ENCODE data around the gene TMUB1.

Gene TMUB1

DNA sequence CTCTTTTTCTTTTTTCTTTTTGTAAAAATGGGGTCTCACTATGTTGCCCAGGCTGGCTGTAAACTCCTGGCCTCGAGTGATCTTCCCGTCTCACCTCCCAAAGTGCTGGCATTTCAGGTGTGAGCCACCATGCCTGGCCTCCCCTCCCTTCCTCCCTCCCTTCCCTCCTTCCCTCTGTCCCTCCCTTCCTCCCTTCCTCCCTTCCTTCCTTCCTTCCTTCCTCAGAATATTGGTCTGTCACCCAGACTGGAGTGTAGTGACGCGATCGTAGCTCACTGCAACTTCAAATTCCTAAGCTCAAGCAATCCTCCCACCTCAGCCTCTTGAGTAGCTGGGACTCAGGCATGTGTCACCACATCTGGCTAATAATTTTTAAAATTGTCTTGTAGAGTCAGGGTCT, 11.4 kb upstream of the TMUB1 start:
- FAIRE-seq, result no peak
- DNase-seq (ENCODE audit: insufficient read length, low spot score), result no peak
- no peak for TF ChIP-seq TAF1 (IDR thresholded peaks at IDR 0.05; ENCODE audit: low read depth, low read length)
- no peak for TF ChIP-seq PAX5 (IDR thresholded peaks at IDR 0.05; ENCODE audit: insufficient read depth, low read length, severe bottlenecking)
- TF ChIP-seq POLR2A (IDR thresholded peaks at IDR 0.05; ENCODE audit: low read depth, low read length), result no peak
- no peak for TF ChIP-seq POLR2AphosphoS5 (IDR thresholded peaks at IDR 0.05; ENCODE audit: low read depth, low read length)
- TF ChIP-seq SPI1 (IDR thresholded peaks at IDR 0.05; ENCODE audit: low read depth, low read length), result no peak
- no peak for TF ChIP-seq POU2F2 (IDR thresholded peaks at IDR 0.05; ENCODE audit: low read depth, low read length)

DNA sequence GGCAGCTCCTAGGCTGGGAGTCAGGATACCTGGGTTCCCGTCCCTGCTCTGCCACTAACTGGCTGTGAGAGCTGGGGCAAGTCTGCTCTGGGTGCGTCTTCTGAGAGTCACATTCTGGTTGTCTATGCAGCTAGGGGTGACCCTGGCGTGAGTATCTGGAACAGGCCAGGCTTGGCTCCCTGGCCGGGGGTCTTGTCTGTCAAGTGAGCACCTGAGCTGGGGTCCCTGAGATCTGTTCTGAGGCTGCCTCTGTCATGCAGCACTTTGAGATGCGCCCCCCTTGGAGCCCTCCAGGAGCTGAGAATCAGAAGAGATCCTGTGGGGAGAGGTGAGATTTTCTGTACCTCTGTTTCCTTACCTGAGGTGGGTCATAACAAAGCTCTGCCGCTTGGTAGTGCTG, 10.5 kb upstream of the TMUB1 start:
- TF ChIP-seq SPI1 (IDR thresholded peaks at IDR 0.05; ENCODE audit: low read depth, low read length) (no peak), POU2F2 (IDR thresholded peaks at IDR 0.05; ENCODE audit: low read depth, low read length) (no peak)
- FAIRE-seq (no peak), DNase-seq (ENCODE audit: insufficient read length, low spot score) (no peak)

DNA sequence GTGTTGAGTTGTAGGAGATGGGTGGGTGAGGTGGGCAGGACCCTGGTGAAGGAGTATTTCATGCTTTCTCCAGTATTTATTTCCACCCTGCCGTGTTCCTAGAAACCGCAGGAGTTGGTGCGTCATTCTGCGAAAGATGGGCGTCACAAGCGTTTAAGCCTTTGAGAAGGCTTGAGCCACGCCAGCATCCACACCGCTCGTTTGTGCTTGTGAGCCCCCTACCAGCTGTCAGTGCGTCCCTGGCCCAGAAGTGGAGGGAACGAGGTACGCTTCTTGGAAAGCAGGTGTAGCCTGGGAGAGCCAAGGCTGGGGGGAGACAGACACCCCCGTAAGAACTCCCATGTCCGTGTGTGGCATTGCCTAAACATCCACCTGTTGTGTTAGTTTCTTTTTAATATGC, 8.7 kb upstream of the TMUB1 start:
- no peak for TF ChIP-seq POU2F2 (IDR thresholded peaks at IDR 0.05; ENCODE audit: low read depth, low read length)
- no peak for TF ChIP-seq POLR2AphosphoS5 (IDR thresholded peaks at IDR 0.05; ENCODE audit: low read depth, low read length)
- no peak for TF ChIP-seq TAF1 (IDR thresholded peaks at IDR 0.05; ENCODE audit: low read depth, low read length)
- TF ChIP-seq POLR2A (IDR thresholded peaks at IDR 0.05; ENCODE audit: low read depth, low read length), result no peak
- TF ChIP-seq PAX5 (IDR thresholded peaks at IDR 0.05; ENCODE audit: insufficient read depth, low read length, severe bottlenecking), result no peak
- TF ChIP-seq SPI1 (IDR thresholded peaks at IDR 0.05; ENCODE audit: low read depth, low read length), result no peak
- FAIRE-seq (no peak), DNase-seq (ENCODE audit: insufficient read length, low spot score) (no peak)

DNA sequence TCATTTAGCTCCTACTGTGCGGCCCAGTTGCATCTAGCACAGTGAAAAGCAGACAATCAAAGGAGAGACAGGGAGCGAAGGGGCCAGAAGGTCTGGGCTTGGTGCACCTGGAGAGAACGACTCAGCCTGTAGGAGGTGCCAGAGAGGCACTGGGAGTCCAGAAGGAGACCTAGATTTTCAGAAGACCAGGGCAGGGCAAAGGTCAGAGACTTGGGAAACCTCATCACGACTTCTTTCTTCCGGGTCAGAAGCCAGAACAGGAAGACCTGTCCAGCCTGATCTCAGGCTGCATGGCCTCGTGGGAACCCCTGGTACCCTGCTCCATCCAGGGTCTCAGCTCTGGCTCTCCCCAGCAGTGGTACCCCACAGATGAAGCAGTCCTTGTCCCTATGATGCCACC, 8.1 kb upstream of the TMUB1 start:
- DNase-seq (ENCODE audit: insufficient read length, low spot score) (no peak), FAIRE-seq (no peak)

DNA sequence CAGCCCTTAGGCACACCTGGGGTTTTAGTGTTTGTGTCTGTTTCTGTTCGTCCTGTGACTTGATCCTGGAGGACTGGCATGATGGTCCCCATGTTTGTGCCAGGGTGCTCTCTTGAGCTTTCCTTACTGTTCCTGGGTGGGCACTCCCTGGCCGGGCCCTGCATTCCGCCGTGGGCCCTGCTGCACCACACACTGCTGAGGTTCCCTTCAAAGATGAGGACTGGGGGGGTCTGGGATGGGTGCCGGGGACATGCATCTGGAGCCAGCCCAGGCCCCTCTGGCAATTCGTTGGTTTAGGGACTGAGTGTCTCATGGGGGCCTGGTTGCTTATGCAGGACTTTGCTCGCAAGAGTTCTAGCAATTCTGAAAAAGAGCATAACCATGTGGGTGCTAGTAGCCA, 7.7 kb upstream of the TMUB1 start:
- TF ChIP-seq POLR2AphosphoS5 (IDR thresholded peaks at IDR 0.05; ENCODE audit: low read depth, low read length) (no peak), TAF1 (IDR thresholded peaks at IDR 0.05; ENCODE audit: low read depth, low read length) (no peak), POU2F2 (IDR thresholded peaks at IDR 0.05; ENCODE audit: low read depth, low read length) (no peak), SPI1 (IDR thresholded peaks at IDR 0.05; ENCODE audit: low read depth, low read length) (no peak), POLR2A (IDR thresholded peaks at IDR 0.05; ENCODE audit: low read depth, low read length) (no peak), PAX5 (IDR thresholded peaks at IDR 0.05; ENCODE audit: insufficient read depth, low read length, severe bottlenecking) (no peak)
- FAIRE-seq (no peak), DNase-seq (ENCODE audit: insufficient read length, low spot score) (no peak)

More for the DNA sequence above, 8.1 kb upstream of the TMUB1 start:
- TF ChIP-seq POLR2AphosphoS5 (IDR thresholded peaks at IDR 0.05; ENCODE audit: low read depth, low read length) (no peak), SPI1 (IDR thresholded peaks at IDR 0.05; ENCODE audit: low read depth, low read length) (no peak), POU2F2 (IDR thresholded peaks at IDR 0.05; ENCODE audit: low read depth, low read length) (no peak), TAF1 (IDR thresholded peaks at IDR 0.05; ENCODE audit: low read depth, low read length) (no peak), POLR2A (IDR thresholded peaks at IDR 0.05; ENCODE audit: low read depth, low read length) (no peak)

DNA sequence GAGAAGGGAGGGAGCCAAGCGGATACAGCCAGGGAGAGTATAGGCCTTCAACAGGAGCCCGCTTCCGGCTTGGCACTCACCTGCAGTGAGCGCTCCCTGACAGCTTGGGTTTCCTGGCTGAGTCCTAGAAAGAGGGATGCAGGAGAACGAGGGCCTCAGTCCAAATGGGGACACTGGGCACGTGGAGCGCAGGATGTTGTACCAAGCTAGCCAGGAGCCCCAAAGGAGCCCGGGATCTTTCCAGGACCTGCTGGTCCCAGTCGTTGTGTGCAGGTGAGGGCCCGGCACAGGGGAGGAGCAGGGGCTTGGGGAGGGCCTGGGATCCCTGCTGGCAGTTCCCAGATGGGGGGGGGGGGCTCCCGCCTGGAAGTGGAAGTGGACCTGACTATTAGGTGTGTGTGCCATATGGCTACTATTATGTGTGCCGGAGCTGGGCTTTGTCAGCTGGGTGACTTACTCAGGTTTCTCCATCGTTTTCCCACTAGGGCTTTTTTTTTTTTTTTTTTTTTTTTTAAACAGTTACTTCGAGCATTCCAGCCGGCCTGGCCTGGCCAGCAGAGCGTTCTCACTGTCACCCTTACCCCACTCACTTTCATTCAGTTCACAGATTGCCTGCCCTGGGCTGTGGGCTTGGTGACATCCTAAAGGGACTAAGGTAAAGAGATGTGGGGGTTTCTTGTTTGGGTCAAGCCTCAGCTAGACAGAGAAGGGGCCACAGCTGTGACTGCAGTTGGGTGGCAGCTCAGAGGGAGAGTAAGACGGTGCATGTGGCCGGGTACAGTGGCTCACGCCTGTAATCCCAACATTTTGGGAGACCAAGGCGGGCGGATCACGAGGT, 6.8 kb upstream of the TMUB1 start:
- DNase-seq (ENCODE audit: insufficient read length, low spot score) (no peak), FAIRE-seq (no peak)
- no peak for TF ChIP-seq TAF1 (IDR thresholded peaks at IDR 0.05; ENCODE audit: low read depth, low read length)
- TF ChIP-seq POU2F2 (IDR thresholded peaks at IDR 0.05; ENCODE audit: low read depth, low read length), result no peak
- no peak for TF ChIP-seq PAX5 (IDR thresholded peaks at IDR 0.05; ENCODE audit: insufficient read depth, low read length, severe bottlenecking)
- no peak for TF ChIP-seq SPI1 (IDR thresholded peaks at IDR 0.05; ENCODE audit: low read depth, low read length)
- no peak for TF ChIP-seq POLR2AphosphoS5 (IDR thresholded peaks at IDR 0.05; ENCODE audit: low read depth, low read length)
- no peak for TF ChIP-seq POLR2A (IDR thresholded peaks at IDR 0.05; ENCODE audit: low read depth, low read length)

DNA sequence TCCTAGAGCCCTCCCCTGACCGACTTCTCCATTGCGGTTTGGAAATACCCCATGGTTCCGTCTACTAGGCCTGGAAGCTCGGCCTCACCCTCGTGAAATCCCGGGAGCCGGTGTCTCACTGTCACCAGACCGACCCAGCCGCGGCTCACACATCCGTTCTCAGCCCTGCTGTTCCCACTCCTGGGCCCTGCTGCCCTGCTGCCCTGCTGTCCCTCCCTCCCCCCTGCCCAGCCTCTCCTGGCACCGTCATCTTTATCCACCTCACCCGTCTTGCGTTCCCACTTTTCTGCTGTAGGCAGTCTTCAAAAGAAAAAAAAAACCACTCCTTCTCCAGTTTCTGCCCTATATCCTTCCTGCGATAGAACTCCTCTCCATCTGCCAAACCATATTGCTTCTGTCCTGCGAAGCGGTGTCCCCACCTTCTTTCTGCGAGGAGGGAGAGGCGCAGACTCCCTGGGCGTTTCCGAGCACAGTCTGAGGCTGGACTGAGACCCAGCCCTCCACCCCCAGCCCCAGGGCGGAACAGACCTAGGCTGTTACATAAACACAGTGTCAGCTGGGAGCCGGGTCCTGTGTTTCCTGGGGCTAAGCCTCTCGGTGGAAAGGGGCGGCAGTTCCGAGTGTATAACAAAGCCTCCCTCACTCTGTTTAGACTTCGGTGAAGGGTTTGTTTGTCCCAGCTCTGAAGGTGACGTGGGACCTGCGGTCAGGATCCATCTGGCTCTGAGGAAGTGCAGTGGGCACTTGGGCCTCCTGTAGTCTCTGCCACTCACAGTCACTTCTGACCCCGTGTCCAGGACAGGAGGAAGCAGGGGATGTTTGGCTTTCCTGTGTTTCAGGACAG, 5.8 kb upstream of the TMUB1 start:
- DNase-seq (ENCODE audit: insufficient read length, low spot score), result no peak
- TF ChIP-seq POLR2A (IDR thresholded peaks at IDR 0.05; ENCODE audit: low read depth, low read length) (no peak), POLR2AphosphoS5 (IDR thresholded peaks at IDR 0.05; ENCODE audit: low read depth, low read length) (no peak), PAX5 (IDR thresholded peaks at IDR 0.05; ENCODE audit: insufficient read depth, low read length, severe bottlenecking) (no peak), SPI1 (IDR thresholded peaks at IDR 0.05; ENCODE audit: low read depth, low read length) (no peak), TAF1 (IDR thresholded peaks at IDR 0.05; ENCODE audit: low read depth, low read length) (no peak), POU2F2 (IDR thresholded peaks at IDR 0.05; ENCODE audit: low read depth, low read length) (no peak)
- FAIRE-seq, result no peak

DNA sequence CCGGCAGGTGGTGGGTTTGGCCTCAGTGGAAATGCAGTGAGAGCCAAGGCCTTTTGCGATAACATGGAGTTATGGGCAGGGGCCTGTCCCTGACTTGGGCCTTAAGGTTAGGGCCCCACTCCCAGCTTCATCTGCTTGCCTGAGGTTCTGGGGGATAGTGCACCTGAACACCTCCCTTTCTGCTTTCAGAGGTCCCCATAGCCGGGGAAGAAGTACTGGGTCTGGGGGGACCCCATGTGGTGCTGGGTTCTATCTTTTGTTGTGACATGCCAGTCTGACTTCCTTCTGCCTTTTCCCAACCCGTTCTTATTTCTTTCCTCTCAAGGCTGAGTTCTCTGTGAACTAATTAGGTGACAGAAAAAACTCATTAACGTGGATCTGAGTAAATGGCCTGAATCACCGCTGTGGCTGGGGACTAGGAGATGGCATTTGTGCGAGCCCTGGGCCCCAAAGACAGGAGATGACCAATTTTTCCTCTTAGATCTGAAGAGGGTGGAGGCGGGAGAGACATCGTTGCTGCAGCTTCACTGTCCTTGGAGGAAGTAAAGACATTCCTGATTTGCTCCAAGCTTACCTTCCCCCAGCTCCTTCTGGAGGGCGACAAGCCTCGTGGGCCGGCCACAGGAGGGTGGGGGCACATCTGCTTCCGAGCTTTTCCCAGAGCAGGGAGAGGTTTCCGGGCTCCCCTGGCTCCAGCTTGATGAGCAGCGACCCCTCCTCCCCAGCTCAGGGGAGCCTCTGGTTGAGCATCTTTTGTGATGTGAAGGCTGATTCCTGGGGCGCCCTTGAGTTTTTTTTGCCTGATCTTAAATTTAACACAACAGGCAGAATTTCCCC, 4.9 kb upstream of the TMUB1 start:
- TF ChIP-seq POLR2AphosphoS5 (IDR thresholded peaks at IDR 0.05; ENCODE audit: low read depth, low read length), result no peak
- no peak for TF ChIP-seq PAX5 (IDR thresholded peaks at IDR 0.05; ENCODE audit: insufficient read depth, low read length, severe bottlenecking)
- TF ChIP-seq TAF1 (IDR thresholded peaks at IDR 0.05; ENCODE audit: low read depth, low read length), result no peak
- TF ChIP-seq SPI1 (IDR thresholded peaks at IDR 0.05; ENCODE audit: low read depth, low read length), result no peak
- TF ChIP-seq POLR2A (IDR thresholded peaks at IDR 0.05; ENCODE audit: low read depth, low read length), result no peak
- TF ChIP-seq POU2F2 (IDR thresholded peaks at IDR 0.05; ENCODE audit: low read depth, low read length), result no peak
- DNase-seq (ENCODE audit: insufficient read length, low spot score), result no peak
- FAIRE-seq, result no peak
